ENCODE results near the gene USP20. TPM values are rescaled to one million over a fixed set of nuclear protein-coding genes. Genes with fewer than 3 reads are reported as not detected.

The USP20 gene
- total and polyA plus RNA-seq, 2 donors from 2014 or later = 22.8 to 28.8 TPM

DNA sequence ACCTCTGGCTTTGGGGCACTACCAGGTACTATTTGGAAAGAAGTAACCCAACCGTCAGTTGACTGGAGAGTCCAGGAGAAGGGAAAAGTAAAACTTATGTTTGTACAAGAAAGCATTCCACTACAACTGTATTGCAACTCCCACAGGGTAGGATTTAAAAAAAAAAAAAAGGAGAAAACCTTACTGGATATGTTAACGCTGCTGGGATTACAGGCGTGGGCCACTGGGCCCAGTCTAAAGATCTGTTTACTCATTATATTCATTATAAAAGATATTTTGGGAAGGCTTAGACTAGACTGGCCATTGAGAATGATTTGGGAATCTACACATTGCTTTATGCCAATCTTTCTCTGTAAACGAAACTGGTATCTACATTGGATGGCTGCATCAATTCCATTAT, 86.6 kb downstream of the USP20 start:
- TF ChIP-seq, protein P1, sequence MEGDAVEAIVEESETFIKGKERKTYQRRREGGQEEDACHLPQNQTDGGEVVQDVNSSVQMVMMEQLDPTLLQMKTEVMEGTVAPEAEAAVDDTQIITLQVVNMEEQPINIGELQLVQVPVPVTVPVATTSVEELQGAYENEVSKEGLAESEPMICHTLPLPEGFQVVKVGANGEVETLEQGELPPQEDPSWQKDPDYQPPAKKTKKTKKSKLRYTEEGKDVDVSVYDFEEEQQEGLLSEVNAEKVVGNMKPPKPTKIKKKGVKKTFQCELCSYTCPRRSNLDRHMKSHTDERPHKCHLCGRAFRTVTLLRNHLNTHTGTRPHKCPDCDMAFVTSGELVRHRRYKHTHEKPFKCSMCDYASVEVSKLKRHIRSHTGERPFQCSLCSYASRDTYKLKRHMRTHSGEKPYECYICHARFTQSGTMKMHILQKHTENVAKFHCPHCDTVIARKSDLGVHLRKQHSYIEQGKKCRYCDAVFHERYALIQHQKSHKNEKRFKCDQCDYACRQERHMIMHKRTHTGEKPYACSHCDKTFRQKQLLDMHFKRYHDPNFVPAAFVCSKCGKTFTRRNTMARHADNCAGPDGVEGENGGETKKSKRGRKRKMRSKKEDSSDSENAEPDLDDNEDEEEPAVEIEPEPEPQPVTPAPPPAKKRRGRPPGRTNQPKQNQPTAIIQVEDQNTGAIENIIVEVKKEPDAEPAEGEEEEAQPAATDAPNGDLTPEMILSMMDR (IDR thresholded peaks at IDR 0.05; ENCODE audit: borderline replicate concordance, extremely low read depth, insufficient read depth) = no peak
- Histone ChIP-seq H3K27me3 (ENCODE audit: control insufficient read depth, insufficient read depth, low read length) (no peaks in the 10 kb centered on the region), H3K9me3 (ENCODE audit: control insufficient read depth in 2 of 3, insufficient read depth in 1 of 3, low read length in 3 of 3) (no peaks in the 10 kb centered on the region), H3K4me3 (ENCODE audit: low read length in 3 of 3) (no peak overlapping the region), H3K9ac (ENCODE audit: low read length in 3 of 3) (no peak overlapping the region), H3K27ac (ENCODE audit: low read depth in 2 of 2, low read length in 2 of 2) (no peak overlapping the region), H3K4me1 (ENCODE audit: control insufficient read depth in 2 of 3, insufficient read depth in 2 of 3, low read depth in 1 of 3, low read length in 3 of 3) (no peaks in the 10 kb centered on the region), H3K36me3 (ENCODE audit: control insufficient read depth in 2 of 3, insufficient read depth in 3 of 3, low read length in 3 of 3) (peaks cover 0 to 25% (median 12%) of the 10 kb centered on the region in 3 donors)
- intact Hi-C loops (cut with DNase I) = no loop called here
- no peak for DNase-seq
- no peak for FAIRE-seq

DNA sequence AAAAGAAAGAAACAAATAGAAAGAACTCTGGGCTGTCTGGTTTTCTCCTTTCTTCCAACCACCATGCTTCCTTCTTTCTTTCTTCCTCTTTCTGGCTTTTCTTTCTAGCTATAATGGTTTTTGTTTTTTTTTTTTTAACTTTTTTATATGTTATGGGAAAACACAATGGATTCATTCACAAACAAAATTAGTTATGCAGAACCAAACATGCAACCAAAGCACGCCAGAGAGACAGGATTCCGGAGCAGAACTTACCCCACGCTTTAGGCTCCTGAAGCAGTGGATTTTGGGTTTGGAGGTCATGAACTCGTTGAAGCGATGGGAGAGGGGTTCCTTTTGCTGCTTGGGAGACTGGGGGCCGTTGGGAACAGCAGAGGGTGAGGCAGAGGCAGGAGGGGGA, 88.3 kb downstream of the USP20 start:
- no peak overlapping the region for H3K27ac ChIP-seq (ENCODE audit: low read depth in 2 of 2, low read length in 2 of 2)
- H3K27me3 ChIP-seq (ENCODE audit: control insufficient read depth, insufficient read depth, low read length) = no peaks in the 10 kb centered on the region
- intact Hi-C loops (cut with DNase I) = no loop called here
- H3K9me3 ChIP-seq (ENCODE audit: control insufficient read depth in 2 of 3, insufficient read depth in 1 of 3, low read length in 3 of 3) = no peaks in the 10 kb centered on the region
- TF ChIP-seq, protein P1 (IDR thresholded peaks at IDR 0.05; ENCODE audit: borderline replicate concordance, extremely low read depth, insufficient read depth) = no peak
- H3K4me1 ChIP-seq (ENCODE audit: control insufficient read depth in 2 of 3, insufficient read depth in 2 of 3, low read depth in 1 of 3, low read length in 3 of 3) = no peaks in the 10 kb centered on the region
- DNase-seq (no peak), FAIRE-seq (no peak)
- peaks cover 2 to 29% (median 13%) of the 10 kb centered on the region in 3 donors for H3K36me3 ChIP-seq (ENCODE audit: control insufficient read depth in 2 of 3, insufficient read depth in 3 of 3, low read length in 3 of 3)
- no peak overlapping the region for H3K9ac ChIP-seq (ENCODE audit: low read length in 3 of 3)
- H3K4me3 ChIP-seq (ENCODE audit: low read length in 3 of 3) = no peak overlapping the region

DNA sequence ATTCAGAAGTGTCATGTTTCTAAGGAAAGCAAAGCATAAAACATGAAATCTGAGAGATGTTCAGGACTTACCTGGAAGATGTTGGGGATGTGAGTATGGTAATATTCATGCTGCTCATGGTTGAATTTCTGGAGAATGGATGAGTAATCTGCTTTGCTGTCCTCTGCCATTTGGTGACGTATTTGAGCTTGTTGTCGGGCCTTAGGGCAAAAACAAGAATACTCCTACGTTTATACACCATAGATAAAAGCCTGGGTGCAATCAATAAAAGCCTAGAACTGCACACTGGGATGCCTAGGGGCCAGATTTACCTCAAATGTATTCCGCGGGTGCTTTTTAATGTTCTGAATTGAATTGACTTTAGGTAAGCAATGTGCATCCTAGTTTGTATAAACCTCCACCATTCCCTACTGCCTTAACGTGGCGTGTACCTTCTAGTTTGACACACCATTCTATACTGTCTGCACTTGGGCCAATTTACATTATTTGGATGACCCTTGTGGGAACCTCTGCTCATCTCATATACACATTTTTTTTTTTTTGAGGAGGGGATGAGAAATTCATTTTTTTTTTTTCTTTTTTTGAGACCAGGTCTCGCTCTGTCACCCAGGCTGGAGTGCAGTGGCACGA, 94.4 kb downstream of the USP20 start:
- Histone ChIP-seq H3K4me3 (ENCODE audit: low read length in 3 of 3) (no peak overlapping the region), H3K36me3 (ENCODE audit: control insufficient read depth in 2 of 3, insufficient read depth in 3 of 3, low read length in 3 of 3) (peaks cover 2 to 12% (median 7%) of the 10 kb centered on the region in 3 donors), H3K4me1 (ENCODE audit: control insufficient read depth in 2 of 3, insufficient read depth in 2 of 3, low read depth in 1 of 3, low read length in 3 of 3) (peaks cover 3 to 6% (median 5%) of the 10 kb centered on the region in 3 donors), H3K27me3 (ENCODE audit: control insufficient read depth, insufficient read depth, low read length) (no peaks in the 10 kb centered on the region), H3K27ac (ENCODE audit: low read depth in 2 of 2, low read length in 2 of 2) (no peak overlapping the region), H3K9ac (ENCODE audit: low read length in 3 of 3) (no peak overlapping the region), H3K9me3 (ENCODE audit: control insufficient read depth in 2 of 3, insufficient read depth in 1 of 3, low read length in 3 of 3) (no peaks in the 10 kb centered on the region)
- intact Hi-C loops (cut with DNase I) = no loop called here
- TF ChIP-seq, protein P1 (IDR thresholded peaks at IDR 0.05; ENCODE audit: borderline replicate concordance, extremely low read depth, insufficient read depth) = no peak
- DNase-seq = no peak
- FAIRE-seq = no peak

All from kidney (tissue), 14 donors.